ENCODE results near the gene COL5A3.

The COL5A3 gene

DNA sequence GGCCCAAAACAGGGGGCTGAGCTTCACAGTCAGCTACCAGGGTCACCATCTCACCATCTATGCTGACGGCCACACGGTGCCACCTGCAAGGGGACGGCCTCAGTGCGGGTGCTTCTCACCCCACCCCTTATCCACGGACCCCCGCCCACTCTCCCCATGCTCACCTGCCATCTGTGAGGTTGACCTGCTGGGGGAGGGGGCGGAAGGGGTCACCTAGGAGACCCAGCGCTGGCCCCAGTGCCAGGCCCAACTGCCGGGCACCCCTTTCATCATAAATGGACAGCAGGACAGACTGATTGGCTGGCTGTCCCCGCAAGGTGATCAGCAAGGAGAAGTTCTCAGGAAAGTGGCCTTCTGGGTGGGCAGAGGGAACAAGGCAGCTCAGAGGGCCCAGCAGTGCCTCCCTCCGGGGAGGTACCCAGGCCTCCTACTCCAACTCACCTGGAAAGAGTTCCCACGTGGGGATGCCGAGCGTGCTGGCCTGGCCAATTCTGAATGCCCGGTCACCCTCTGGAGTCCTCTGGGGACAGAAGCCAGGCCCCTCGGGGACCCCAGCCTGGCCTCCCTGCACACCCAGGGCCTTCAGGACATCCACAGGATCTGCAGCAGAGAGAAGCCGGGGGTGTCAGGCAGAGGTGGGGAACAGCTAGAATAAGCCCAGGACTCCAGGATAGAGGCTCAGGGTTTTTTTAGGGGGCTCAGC, 4.5 kb downstream of the COL5A3 start:
- Histone ChIP-seq H3K36me3 (ENCODE audit: low read length) (no peaks in the 10 kb centered on the region), H3K79me2 (ENCODE audit: insufficient read depth, low read length) (no peaks in the 10 kb centered on the region), H4K20me1 (ENCODE audit: low read depth, low read length) (no peaks in the 10 kb centered on the region), H3K4me2 (ENCODE audit: low read depth, low read length, poor library complexity, severe bottlenecking) (no peak overlapping the region), H3K27ac (ENCODE audit: low read depth, low read length) (no peak overlapping the region), H3K9ac (ENCODE audit: low read length) (no peak overlapping the region), H2AFZ (ENCODE audit: low read depth, low read length, severe bottlenecking) (no peak overlapping the region), H3F3A (ENCODE audit: insufficient read depth) (no peaks in the 10 kb centered on the region), H3K4me3 (ENCODE audit: insufficient read depth, low read length, poor library complexity, severe bottlenecking) (no peak overlapping the region), H3K9me3 (ENCODE audit: insufficient read depth, low read length) (no peaks in the 10 kb centered on the region), H3K27me3 (ENCODE audit: low read length) (no peaks in the 10 kb centered on the region), H3K9me2 (replicated peaks; ENCODE audit: insufficient read depth, low read length) (no peaks in the 10 kb centered on the region)
- no peak for TF ChIP-seq EZH2phosphoT487 (conservative IDR thresholded peaks at IDR 0.05; ENCODE audit: low read length)
- TF ChIP-seq, protein P1, sequence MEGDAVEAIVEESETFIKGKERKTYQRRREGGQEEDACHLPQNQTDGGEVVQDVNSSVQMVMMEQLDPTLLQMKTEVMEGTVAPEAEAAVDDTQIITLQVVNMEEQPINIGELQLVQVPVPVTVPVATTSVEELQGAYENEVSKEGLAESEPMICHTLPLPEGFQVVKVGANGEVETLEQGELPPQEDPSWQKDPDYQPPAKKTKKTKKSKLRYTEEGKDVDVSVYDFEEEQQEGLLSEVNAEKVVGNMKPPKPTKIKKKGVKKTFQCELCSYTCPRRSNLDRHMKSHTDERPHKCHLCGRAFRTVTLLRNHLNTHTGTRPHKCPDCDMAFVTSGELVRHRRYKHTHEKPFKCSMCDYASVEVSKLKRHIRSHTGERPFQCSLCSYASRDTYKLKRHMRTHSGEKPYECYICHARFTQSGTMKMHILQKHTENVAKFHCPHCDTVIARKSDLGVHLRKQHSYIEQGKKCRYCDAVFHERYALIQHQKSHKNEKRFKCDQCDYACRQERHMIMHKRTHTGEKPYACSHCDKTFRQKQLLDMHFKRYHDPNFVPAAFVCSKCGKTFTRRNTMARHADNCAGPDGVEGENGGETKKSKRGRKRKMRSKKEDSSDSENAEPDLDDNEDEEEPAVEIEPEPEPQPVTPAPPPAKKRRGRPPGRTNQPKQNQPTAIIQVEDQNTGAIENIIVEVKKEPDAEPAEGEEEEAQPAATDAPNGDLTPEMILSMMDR (IDR thresholded peaks at IDR 0.05; ENCODE audit: insufficient read depth, low read length, poor library complexity, severe bottlenecking), result no peak

DNA sequence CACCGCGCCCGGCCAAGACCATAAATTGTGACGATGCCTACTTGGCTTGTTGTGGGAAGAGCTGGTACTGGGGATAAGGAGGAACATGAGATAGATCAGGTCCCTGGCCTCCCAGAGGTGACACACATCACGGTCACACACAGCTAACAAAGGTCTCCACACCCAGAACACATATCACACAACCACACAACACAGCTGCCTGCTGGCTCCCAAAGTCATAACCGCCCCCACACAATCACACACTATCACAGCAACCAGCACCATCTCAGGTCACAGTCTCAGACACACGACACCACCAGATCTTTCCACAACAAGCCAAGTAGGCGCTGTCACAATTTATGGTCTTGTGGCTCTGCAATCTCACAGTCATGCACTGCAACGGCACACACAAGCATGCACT, 5.7 kb downstream of the COL5A3 start:
- H4K20me1 ChIP-seq (ENCODE audit: low read depth, low read length), result no peaks in the 10 kb centered on the region
- H3K9me2 ChIP-seq (replicated peaks; ENCODE audit: insufficient read depth, low read length), result no peaks in the 10 kb centered on the region
- H3K79me2 ChIP-seq (ENCODE audit: insufficient read depth, low read length), result no peaks in the 10 kb centered on the region
- H2AFZ ChIP-seq (ENCODE audit: low read depth, low read length, severe bottlenecking), result no peak overlapping the region
- no peaks in the 10 kb centered on the region for H3K36me3 ChIP-seq (ENCODE audit: low read length)
- H3K4me3 ChIP-seq (ENCODE audit: insufficient read depth, low read length, poor library complexity, severe bottlenecking), result no peak overlapping the region
- no peaks in the 10 kb centered on the region; the same call in 1 of the 2 replicates for H3K27me3 ChIP-seq (ENCODE audit: low read length)
- H3K9ac ChIP-seq (ENCODE audit: low read length), result no peak overlapping the region
- no peak overlapping the region for H3K27ac ChIP-seq (ENCODE audit: low read depth, low read length)
- TF ChIP-seq, protein P1 (IDR thresholded peaks at IDR 0.05; ENCODE audit: insufficient read depth, low read length, poor library complexity, severe bottlenecking), result no peak
- TF ChIP-seq EZH2phosphoT487 (conservative IDR thresholded peaks at IDR 0.05; ENCODE audit: low read length), result no peak
- H3K4me2 ChIP-seq (ENCODE audit: low read depth, low read length, poor library complexity, severe bottlenecking), result no peak overlapping the region
- no peaks in the 10 kb centered on the region for H3F3A ChIP-seq (ENCODE audit: insufficient read depth)
- H3K9me3 ChIP-seq (ENCODE audit: insufficient read depth, low read length), result no peaks in the 10 kb centered on the region

DNA sequence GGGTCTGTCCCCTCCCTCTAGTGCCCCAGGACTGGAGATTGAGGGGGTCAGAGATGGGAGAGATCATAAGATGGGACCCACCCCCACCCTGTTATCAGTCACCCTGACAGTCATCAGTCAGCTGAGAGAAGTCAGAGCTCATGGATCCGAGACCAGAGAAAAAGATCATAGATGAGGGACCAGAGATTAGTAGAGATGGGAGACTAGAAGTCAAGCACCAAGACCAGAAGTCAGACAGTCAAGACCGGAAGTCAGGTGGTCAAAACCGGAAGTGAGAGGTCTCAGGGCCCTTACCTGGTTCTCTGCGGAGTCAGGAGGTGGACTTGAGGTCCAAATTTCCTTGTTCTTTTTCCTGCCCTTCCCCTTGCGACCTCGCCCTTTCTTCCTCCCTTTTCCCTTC, 7.0 kb downstream of the COL5A3 start:
- TF ChIP-seq EZH2phosphoT487 (conservative IDR thresholded peaks at IDR 0.05; ENCODE audit: low read length), result no peak
- TF ChIP-seq, protein P1 (IDR thresholded peaks at IDR 0.05; ENCODE audit: insufficient read depth, low read length, poor library complexity, severe bottlenecking), result no peak
- Histone ChIP-seq H3K4me3 (ENCODE audit: insufficient read depth, low read length, poor library complexity, severe bottlenecking) (no peak overlapping the region), H3K27ac (ENCODE audit: low read depth, low read length) (no peak overlapping the region), H4K20me1 (ENCODE audit: low read depth, low read length) (no peaks in the 10 kb centered on the region), H2AFZ (ENCODE audit: low read depth, low read length, severe bottlenecking) (no peak overlapping the region), H3K9ac (ENCODE audit: low read length) (no peak overlapping the region), H3K27me3 (ENCODE audit: low read length) (no peaks in the 10 kb centered on the region; the same call in 1 of the 2 replicates), H3K9me3 (ENCODE audit: insufficient read depth, low read length) (no peaks in the 10 kb centered on the region), H3K36me3 (ENCODE audit: low read length) (no peaks in the 10 kb centered on the region), H3K79me2 (ENCODE audit: insufficient read depth, low read length) (no peaks in the 10 kb centered on the region), H3K9me2 (replicated peaks; ENCODE audit: insufficient read depth, low read length) (no peaks in the 10 kb centered on the region), H3K4me2 (ENCODE audit: low read depth, low read length, poor library complexity, severe bottlenecking) (no peak overlapping the region), H3F3A (ENCODE audit: insufficient read depth) (no peaks in the 10 kb centered on the region)

Measured in SU-DHL-6 (cell line).